Keratinocyte (primary cell): ENCODE measurements around the gene GDAP2. TPM values are rescaled to one million over a fixed set of nuclear protein-coding genes. Genes with fewer than 3 reads are reported as not detected.

ENCODE experiments used
- DNase-seq: peaks from one replicate; pipeline ENCODE4 v3.0.0-alpha.2; 2011; ENCODE audit warnings: low read depth, missing footprints, low spot score
- FAIRE-seq: peaks from 2 replicates; lab custom pipeline; 2011; peaks lifted over from hg19 to GRCh38; lab: Jason Lieb, UNC
- H2AFZ ChIP-seq: 2 replicates; pipeline ENCODE4 v1.6.0; 2012; ENCODE audit warnings: low read length, control low read depth, inconsistent platforms; ENCODE audit not compliant: control insufficient read depth
- H3K27ac ChIP-seq: 2 replicates; pipeline ENCODE4 v1.5.1; 2011; ENCODE audit warnings: low read length; ENCODE audit not compliant: control insufficient read depth, insufficient read depth
- H3K27me3 ChIP-seq: 3 replicates; pipeline ENCODE4 v1.6.0; 2011; ENCODE audit warnings: low read length; ENCODE audit not compliant: control insufficient read depth, insufficient read depth; ENCODE audit errors: extremely low read depth
- H3K36me3 ChIP-seq, 2 experiments: 2 replicates in 1 of 2; 3 replicates in 1 of 2; pipeline ENCODE4 v1.5.1; 2011; ENCODE audit warnings: low read length in 2 of 2, mild to moderate bottlenecking in 1 of 2; ENCODE audit not compliant: control insufficient read depth in 2 of 2, insufficient read depth in 2 of 2; ENCODE audit errors: extremely low read depth in 1 of 2
- H3K4me1 ChIP-seq: 3 replicates; pipeline ENCODE4 v1.5.1; 2011; ENCODE audit warnings: low read length; ENCODE audit not compliant: control insufficient read depth, insufficient read depth; ENCODE audit errors: extremely low read depth
- H3K4me2 ChIP-seq: 3 replicates; pipeline ENCODE4 v1.6.0; 2011; ENCODE audit warnings: low read depth, low read length; ENCODE audit not compliant: control insufficient read depth, insufficient read depth; ENCODE audit errors: extremely low read depth
- H3K4me3 ChIP-seq, 3 experiments: fragments of 200-600 bp in 1 of 3; sonication (generic) in 1 of 3; 2 replicates in 2 of 3; 3 replicates in 1 of 3; pipeline ENCODE4 v1.5.1; 2011 to 2016; ENCODE audit warnings: low read length in 3 of 3, mild to moderate bottlenecking in 3 of 3, control low read depth in 2 of 3, inconsistent platforms in 1 of 3, low read depth in 1 of 3, mixed read lengths in 1 of 3, mixed run types in 1 of 3, moderate library complexity in 1 of 3; ENCODE audit not compliant: control insufficient read depth in 2 of 3, insufficient read depth in 2 of 3; ENCODE audit errors: extremely low read depth in 1 of 3
- H3K79me2 ChIP-seq: 2 replicates; pipeline ENCODE4 v1.6.0; 2012; ENCODE audit warnings: low read length; ENCODE audit not compliant: control insufficient read depth, insufficient read depth
- H3K9ac ChIP-seq: 3 replicates; pipeline ENCODE4 v1.6.0; 2011; ENCODE audit warnings: low read length; ENCODE audit not compliant: control insufficient read depth, insufficient read depth; ENCODE audit errors: extremely low read depth
- H3K9me1 ChIP-seq: 3 replicates; pipeline ENCODE4 v1.6.0; 2011; ENCODE audit warnings: low read length; ENCODE audit not compliant: control insufficient read depth, insufficient read depth; ENCODE audit errors: extremely low read depth
- H3K9me3 ChIP-seq: 2 replicates; pipeline ENCODE4 v1.5.1; 2012; ENCODE audit warnings: low read depth, low read length; ENCODE audit not compliant: control insufficient read depth
- H4K20me1 ChIP-seq: 3 replicates; pipeline ENCODE4 v1.6.0; 2011; ENCODE audit warnings: low read length; ENCODE audit not compliant: control insufficient read depth, insufficient read depth; ENCODE audit errors: extremely low read depth
- CTCF ChIP-seq, 3 experiments: IDR thresholded peaks in 1 of 3; conservative IDR thresholded peaks in 1 of 3; optimal IDR thresholded peaks in 1 of 3; 2 replicates in 2 of 3; 3 replicates in 1 of 3; pipeline versions ENCODE3 to v1.5.1; 2011; ENCODE audit warnings: low read length in 3 of 3, mild to moderate bottlenecking in 3 of 3, moderate library complexity in 2 of 3, control low read depth in 1 of 3, inconsistent platforms in 1 of 3; ENCODE audit not compliant: insufficient read depth in 2 of 3; ENCODE audit errors: extremely low read depth in 1 of 3
- EZH2 ChIP-seq: IDR thresholded peaks from one replicate; pipeline ENCODE4 v1.6.1; 2012; ENCODE audit warnings: inconsistent platforms, mild to moderate bottlenecking, low read length, moderate library complexity
- dilution Hi-C: fragments of 300-500 bp; cut with MboI; formaldehyde crosslinking; loops from one replicate; pipeline ENCODE4 v1.7.0; 2020; ENCODE audit warnings: low sequenced_read_pairs; ENCODE audit not compliant: extremely low pct_ligation_motif_present
- polyA plus RNA-seq, 5 experiments: library from polyadenylated mRNA; depleted of rRNA in 3 of 5; stranded (reverse) in 3 of 5; stranded (forward) in 1 of 5; unstranded in 1 of 5; fragments of >200 nt; gene quantifications; 1 replicate in 1 of 5; 2 replicates in 3 of 5; 3 replicates in 1 of 5; pipeline versions ENCODE4 v1.2.1 to v1.2.3, GENCODE V29; 2011 to 2012; ENCODE audit warnings: missing spikeins in 2 of 5, low read depth in 1 of 5, low replicate concordance in 1 of 5

GDAP2 gene
- polyA plus RNA-seq, 1 donor (not counting 4 experiments of a cell fraction or from before 2014, with no cell fraction given) = 15.7 TPM

GRCh38 chr1:117905019-117905418 lies 24.4 kb downstream of the GDAP2 start:
- Histone ChIP-seq H3K4me3 (no peak overlapping the region), H3K27ac (no peak overlapping the region), H3K4me1 (no peaks in the 10 kb centered on the region), H3K9me1 (no peaks in the 10 kb centered on the region), H3K9ac (no peak overlapping the region), H3K27me3 (no peaks in the 10 kb centered on the region), H3K36me3 (peaks cover 10 to 15% of the 10 kb centered on the region in 2 experiments), H4K20me1 (no peaks in the 10 kb centered on the region), H2AFZ (no peak overlapping the region), H3K9me3 (no peaks in the 10 kb centered on the region), H3K4me2 (no peak overlapping the region), H3K79me2 (no peaks in the 10 kb centered on the region)
- DNase-seq (no peak), FAIRE-seq (no peak)
- TF ChIP-seq CTCF (optimal IDR thresholded peaks at IDR 0.05 in 1 of 3, IDR thresholded peaks at IDR 0.05 in 1 of 3, conservative IDR thresholded peaks at IDR 0.05 in 1 of 3; ENCODE audit: extremely low read depth in 1 of 3, insufficient read depth in 2 of 3, low read length in 3 of 3) (no peak), EZH2 (no peak)
- dilution Hi-C loops = no loop called here

- Histone ChIP-seq H3K27ac (no peak overlapping the region), H2AFZ (no peak overlapping the region), H3K27me3 (no peaks in the 10 kb centered on the region), H3K9me1 (no peaks in the 10 kb centered on the region), H3K36me3 (peaks cover 10 to 14% of the 10 kb centered on the region in 2 experiments), H3K9ac (no peak overlapping the region), H3K4me1 (no peaks in the 10 kb centered on the region), H3K9me3 (no peaks in the 10 kb centered on the region), H3K4me2 (no peak overlapping the region), H3K79me2 (no peaks in the 10 kb centered on the region), H4K20me1 (no peaks in the 10 kb centered on the region), H3K4me3 (no peak overlapping the region)
- no peak for FAIRE-seq
- no peak for TF ChIP-seq CTCF (optimal IDR thresholded peaks at IDR 0.05 in 1 of 3, IDR thresholded peaks at IDR 0.05 in 1 of 3, conservative IDR thresholded peaks at IDR 0.05 in 1 of 3; ENCODE audit: extremely low read depth in 1 of 3, insufficient read depth in 2 of 3, low read length in 3 of 3)
- no peak for TF ChIP-seq EZH2
- DNase-seq = no peak
- dilution Hi-C loops = no loop called here
These were observed 24.9 kb downstream of the GDAP2 start for GRCh38 chr1:117904485-117904884.
